NK-92 (cell line): ENCODE results near the gene ARFGEF3.
"Not testable (repeated sequence)": the region's sequence is repeated elsewhere in the genome, so short reads cannot be mapped to it uniquely, and the experiment has no call there.

Source experiments
- DNase-seq: peaks from one replicate; lab custom pipeline; 2025; ENCODE audit not compliant: unreplicated experiment; lab: John Stamatoyannopoulos, UW

The ARFGEF3 gene, protein sequence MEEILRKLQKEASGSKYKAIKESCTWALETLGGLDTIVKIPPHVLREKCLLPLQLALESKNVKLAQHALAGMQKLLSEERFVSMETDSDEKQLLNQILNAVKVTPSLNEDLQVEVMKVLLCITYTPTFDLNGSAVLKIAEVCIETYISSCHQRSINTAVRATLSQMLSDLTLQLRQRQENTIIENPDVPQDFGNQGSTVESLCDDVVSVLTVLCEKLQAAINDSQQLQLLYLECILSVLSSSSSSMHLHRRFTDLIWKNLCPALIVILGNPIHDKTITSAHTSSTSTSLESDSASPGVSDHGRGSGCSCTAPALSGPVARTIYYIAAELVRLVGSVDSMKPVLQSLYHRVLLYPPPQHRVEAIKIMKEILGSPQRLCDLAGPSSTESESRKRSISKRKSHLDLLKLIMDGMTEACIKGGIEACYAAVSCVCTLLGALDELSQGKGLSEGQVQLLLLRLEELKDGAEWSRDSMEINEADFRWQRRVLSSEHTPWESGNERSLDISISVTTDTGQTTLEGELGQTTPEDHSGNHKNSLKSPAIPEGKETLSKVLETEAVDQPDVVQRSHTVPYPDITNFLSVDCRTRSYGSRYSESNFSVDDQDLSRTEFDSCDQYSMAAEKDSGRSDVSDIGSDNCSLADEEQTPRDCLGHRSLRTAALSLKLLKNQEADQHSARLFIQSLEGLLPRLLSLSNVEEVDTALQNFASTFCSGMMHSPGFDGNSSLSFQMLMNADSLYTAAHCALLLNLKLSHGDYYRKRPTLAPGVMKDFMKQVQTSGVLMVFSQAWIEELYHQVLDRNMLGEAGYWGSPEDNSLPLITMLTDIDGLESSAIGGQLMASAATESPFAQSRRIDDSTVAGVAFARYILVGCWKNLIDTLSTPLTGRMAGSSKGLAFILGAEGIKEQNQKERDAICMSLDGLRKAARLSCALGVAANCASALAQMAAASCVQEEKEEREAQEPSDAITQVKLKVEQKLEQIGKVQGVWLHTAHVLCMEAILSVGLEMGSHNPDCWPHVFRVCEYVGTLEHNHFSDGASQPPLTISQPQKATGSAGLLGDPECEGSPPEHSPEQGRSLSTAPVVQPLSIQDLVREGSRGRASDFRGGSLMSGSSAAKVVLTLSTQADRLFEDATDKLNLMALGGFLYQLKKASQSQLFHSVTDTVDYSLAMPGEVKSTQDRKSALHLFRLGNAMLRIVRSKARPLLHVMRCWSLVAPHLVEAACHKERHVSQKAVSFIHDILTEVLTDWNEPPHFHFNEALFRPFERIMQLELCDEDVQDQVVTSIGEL (N-terminal part only)

DNA sequence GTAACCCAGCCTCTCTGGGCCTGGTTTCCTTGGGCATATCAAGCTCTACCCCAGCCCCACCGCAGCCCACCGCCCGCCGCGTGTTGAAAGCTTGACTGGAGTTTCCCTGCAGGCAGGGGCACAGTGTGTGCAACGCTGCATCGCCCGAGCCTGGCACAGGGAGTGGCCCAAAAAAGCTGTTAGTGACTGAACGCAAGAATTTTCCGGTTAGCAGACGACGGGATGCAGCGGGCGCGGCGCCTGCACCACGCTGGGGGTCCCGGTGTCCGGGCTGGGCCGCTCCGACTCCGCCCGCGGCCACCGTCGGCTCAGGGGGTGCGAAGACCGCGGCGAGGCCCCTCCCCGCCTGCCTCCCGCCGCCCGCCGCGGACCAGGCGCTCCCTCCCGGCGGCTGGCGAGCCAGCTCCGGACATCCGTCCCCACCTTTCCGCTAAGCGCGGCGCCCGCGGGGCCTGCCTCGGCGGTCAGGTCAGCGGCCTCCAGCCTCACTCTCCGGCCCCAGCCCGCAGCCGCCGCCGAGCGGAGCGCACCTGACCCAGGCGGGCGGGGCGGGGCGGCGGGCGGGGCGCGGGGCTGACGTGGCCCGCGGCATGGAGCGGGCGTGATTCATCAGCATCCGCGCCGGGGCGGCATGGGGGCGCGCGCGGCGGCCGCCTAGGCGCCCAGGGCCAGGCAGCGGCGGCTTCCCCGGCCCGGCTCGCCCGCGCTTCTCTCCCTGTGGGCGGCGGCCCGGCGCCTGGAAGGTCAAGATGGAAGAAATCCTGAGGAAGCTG lies at the start of gene ARFGEF3:
Gene ARFGEF3, plus strand, starts transcription at position 602 of the 773 bp plus-strand sequence. Its CDS starts 148 bp downstream, at position 750.
- DNase-seq: no peak

DNA sequence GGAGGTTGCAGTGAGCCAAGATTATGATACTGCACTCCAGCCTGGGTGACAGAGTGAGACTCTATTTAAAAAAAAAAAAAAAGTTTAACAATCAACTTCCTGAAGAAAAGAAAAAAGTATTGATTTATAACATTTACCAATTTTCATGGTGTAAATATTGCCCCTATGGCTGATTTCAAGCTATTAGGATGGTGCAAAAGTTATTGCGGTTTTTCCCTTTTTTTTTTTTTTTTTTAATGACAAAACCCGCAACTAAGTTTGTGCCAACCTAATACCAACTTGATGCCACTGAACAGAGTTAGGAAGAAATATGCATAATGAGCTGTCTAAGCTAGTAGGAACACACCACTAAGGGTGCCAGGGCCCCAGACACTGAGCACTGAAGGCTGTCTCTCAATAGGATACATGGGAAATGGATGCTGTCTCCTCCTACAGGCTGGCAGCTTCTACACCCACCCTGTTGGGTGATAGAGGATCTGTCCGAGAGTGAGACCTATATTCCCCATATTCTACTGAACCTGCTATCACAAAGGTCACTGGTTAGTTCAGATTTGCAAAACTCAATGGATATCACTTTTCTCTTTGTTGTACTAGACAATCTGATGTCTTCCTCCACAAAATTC lies 48.0 kb upstream of the ARFGEF3 start:
- DNase-seq: no peak

DNA sequence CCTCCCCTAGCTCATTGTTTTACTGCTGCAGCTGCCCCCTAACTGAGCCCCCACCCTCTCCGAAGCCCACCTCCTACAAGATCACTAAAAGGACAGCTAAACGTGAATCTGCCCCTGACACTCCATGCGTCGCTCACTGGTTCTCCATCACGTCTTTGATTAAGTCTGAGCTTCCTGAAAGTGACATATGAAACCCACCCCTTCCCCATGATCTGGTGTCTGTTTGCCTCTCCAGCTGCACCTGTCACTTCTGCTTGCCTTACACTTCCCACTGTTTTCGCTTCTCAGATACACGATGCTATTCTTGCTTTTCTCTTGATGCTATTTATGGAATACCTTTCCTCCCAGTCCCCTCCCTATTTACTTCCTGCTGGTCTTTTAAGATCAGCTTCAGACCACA lies 46.5 kb upstream of the ARFGEF3 start:
- DNase-seq: no peak

DNA sequence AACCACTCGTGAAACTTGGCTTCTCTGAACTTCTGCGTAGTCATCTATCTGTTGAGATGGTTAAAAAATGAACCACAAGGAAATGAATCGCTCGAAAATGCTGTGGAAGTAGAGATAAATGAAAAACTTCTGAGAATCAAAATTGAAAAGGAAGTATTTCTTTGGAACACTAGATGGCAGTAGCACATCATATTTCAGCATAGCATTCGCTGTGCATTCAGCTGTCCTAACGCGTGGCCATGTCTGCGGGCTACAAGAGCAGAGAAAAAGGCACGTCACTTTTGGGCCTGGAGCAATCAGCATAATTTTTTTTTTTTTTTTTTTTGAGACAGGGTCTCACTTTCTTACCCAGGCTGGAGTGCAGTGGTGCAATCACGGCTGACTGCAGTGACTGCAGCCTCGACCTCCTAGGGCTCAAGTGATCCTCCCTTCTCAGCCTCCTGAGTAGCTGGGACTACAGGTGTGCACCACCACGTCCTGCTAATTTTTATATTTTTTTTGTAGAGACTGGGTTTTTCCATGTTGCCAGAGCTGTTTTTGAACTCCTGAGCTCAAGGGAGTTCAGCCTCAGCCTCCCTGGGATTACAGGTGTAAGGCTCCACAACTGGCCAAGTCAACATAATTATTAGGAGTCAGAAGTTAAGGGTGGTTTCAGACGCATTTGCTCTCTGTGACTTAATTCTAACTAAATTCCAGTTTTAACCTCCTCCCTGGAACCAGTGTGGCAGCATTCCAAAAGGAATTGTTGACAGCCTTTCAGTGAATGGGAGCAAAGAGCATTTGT lies 45.7 kb upstream of the ARFGEF3 start:
- DNase-seq: no peak

GRCh38 chr6:138116661-138116999 lies 45.1 kb upstream of the ARFGEF3 start:
- no peak for DNase-seq

- DNase-seq: no peak
These were observed 44.3 kb upstream of the ARFGEF3 start for GRCh38 chr6:138117376-138117914.

GRCh38 chr6:138119229-138119628 lies 42.5 kb upstream of the ARFGEF3 start:
- not testable (repeated sequence) for DNase-seq

- DNase-seq: no peak
These were observed 41.8 kb upstream of the ARFGEF3 start for GRCh38 chr6:138119976-138120375.

DNA sequence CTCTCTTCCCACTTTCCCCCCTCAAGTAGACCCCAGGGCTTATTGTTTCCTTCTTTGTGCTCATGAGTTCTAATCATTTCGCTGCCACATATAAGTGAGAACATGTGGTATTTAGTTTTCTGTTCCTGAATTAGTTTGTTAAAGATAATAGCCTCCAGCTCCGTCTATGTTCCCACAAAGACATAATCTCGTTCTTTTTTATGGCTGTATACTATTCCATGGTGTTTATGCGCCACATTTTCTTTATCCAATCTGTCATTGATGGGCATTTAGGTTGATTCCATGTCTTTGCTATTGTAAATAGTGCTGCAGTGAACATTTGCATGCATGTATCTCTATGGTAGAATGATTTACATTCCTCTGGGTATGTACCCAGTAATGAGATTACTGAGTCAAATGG lies 37.6 kb upstream of the ARFGEF3 start:
- DNase-seq: no peak

DNA sequence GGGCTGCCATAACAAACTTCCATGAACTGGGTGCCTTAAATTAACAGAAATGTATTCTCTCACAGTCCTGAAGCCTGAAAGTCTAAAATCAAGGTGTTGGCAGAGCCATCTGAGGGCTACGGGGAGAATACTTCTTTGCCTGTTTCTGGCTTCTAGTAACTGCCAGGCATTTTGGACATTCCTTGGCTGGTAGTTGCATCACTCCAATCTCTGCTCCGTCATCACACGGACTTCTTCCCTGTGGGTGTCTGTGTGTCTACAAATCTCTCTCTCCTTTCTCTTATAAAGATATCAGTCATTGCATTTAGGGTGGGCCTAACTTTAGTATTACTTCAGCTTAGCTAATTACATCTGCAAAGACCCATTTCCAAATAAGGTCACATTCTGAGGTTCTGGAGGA lies 33.6 kb upstream of the ARFGEF3 start:
- DNase-seq: no peak

- no peak for DNase-seq
These were observed 32.5 kb upstream of the ARFGEF3 start for GRCh38 chr6:138129190-138129589.

GRCh38 chr6:138142806-138143205 lies 18.9 kb upstream of the ARFGEF3 start:
- no peak for DNase-seq

DNA sequence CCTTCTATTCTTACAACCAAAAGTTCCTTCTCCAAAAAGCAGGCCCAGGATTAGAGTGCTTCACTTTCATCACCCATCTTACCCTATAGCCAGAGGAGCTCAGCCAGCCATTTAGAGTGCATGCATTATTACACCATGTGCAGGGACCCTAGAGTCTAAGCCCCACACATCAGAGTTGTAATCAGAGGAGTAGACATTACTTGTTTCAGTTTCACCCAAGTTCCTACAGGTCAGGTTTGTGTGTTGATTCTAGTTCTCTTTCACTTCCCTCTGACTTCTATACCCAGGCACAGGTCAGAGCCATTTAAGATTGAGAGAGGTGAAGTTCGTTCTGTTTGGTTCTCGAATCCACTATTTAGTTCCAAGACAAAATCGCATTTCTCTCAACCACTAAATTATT lies 16.3 kb upstream of the ARFGEF3 start:
- no peak for DNase-seq

- no peak for DNase-seq
These were observed 15.2 kb upstream of the ARFGEF3 start for GRCh38 chr6:138146544-138146943.

DNA sequence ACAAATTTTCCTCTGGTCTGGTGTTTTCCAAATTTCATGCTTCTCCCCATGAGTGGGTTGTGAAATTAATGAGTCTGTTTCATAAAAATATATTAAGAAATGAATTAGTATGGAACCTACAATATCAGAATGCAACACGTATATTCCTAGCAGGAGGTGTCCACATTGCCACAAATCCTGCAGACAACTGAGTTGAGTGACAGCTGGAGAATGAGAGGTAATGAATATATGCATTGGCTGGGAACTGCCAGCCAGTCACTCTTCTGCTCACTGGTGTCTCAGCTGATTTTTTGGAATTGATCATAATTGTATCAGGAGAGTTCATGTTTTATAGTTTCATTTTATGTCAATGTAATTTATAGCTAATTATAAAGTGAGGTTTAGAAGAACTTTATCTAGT lies 6.3 kb upstream of the ARFGEF3 start:
- DNase-seq: no peak

- DNase-seq: no peak
These were observed 3.6 kb upstream of the ARFGEF3 start for GRCh38 chr6:138157986-138158638.

- DNase-seq: no peak
These were observed 2.5 kb upstream of the ARFGEF3 start for GRCh38 chr6:138159246-138159645.

GRCh38 chr6:138160329-138161087 lies 1.2 kb upstream of the ARFGEF3 start:
- DNase-seq: no peak
